ENCODE measurements around the gene TBC1D16.

GRCh38 chr17:80053102-80053501 lies 17.4 kb upstream of the TBC1D16 start:
- TF ChIP-seq POLR2AphosphoS5 (IDR thresholded peaks at IDR 0.05; ENCODE audit: low read depth, low read length) (no peak), POLR2A (IDR thresholded peaks at IDR 0.05; ENCODE audit: low read depth, low read length) (no peak)

Data from GM12892 (cell line).